KMS-11 (cell line): ENCODE data around the gene EPG5.
A peak's percentile ranks its signal among the peaks of the same experiment; 100 is the strongest.
"Not testable (repeated sequence)": the region's sequence is repeated elsewhere in the genome, so short reads cannot be mapped to it uniquely, and the experiment has no call there.

ENCODE experiments used
- H2AFZ ChIP-seq: fragments of 200-600 bp; sonication (generic); 2 replicates; pipeline ENCODE4 v1.6.1; 2016; ENCODE audit warnings: antibody characterized with exemption, mixed run types, low read depth
- H3K27ac ChIP-seq: fragments of 200-600 bp; sonication (generic); 2 replicates; pipeline ENCODE4 v1.6.1; 2016; ENCODE audit warnings: mild to moderate bottlenecking, mixed run types
- H3K27me3 ChIP-seq: fragments of 200-600 bp; sonication (generic); 2 replicates; pipeline ENCODE4 v1.6.1; 2017; ENCODE audit warnings: mild to moderate bottlenecking, low read depth, mixed run types, moderate library complexity; ENCODE audit not compliant: insufficient read depth
- H3K36me3 ChIP-seq: fragments of 200-600 bp; sonication (generic); 2 replicates; pipeline ENCODE4 v1.6.1; 2017; ENCODE audit warnings: mild to moderate bottlenecking, mixed run types; ENCODE audit not compliant: insufficient read depth
- H3K4me1 ChIP-seq: fragments of 200-600 bp; sonication (generic); 2 replicates; pipeline ENCODE4 v1.6.1; 2016; ENCODE audit warnings: mild to moderate bottlenecking, low read depth, mixed run types; ENCODE audit not compliant: poor library complexity, severe bottlenecking
- H3K4me2 ChIP-seq: fragments of 200-600 bp; sonication (generic); 2 replicates; pipeline ENCODE4 v1.7.0; 2016; ENCODE audit warnings: mild to moderate bottlenecking, mixed run types
- H3K4me3 ChIP-seq: fragments of 200-600 bp; sonication (generic); IDR thresholded peaks from 2 replicates; pipeline ENCODE4 v1.6.1; 2017; ENCODE audit warnings: low read depth, low read length, mixed read lengths; ENCODE audit not compliant: insufficient read depth
- H3K79me2 ChIP-seq: fragments of 200-600 bp; sonication (generic); 2 replicates; pipeline ENCODE4 v1.6.1; 2016; ENCODE audit warnings: low read depth, mixed run types; ENCODE audit not compliant: insufficient read depth
- H3K9ac ChIP-seq: fragments of 200-600 bp; sonication (generic); 2 replicates; pipeline ENCODE4 v1.6.1; 2016; ENCODE audit warnings: mild to moderate bottlenecking, mixed run types
- H4K20me1 ChIP-seq: fragments of 200-600 bp; sonication (generic); 2 replicates; pipeline ENCODE4 v1.6.1; 2016; ENCODE audit warnings: mild to moderate bottlenecking, mixed run types; ENCODE audit not compliant: insufficient read depth
- TF ChIP-seq, protein P1 (sequence below): fragments of 200-600 bp; sonication (generic); conservative IDR thresholded peaks from 2 replicates; pipeline ENCODE4 v1.6.1; 2017; ENCODE audit warnings: low read depth, mild to moderate bottlenecking, antibody characterized with exemption, low read length, moderate library complexity, mixed read lengths

EPG5 gene

DNA sequence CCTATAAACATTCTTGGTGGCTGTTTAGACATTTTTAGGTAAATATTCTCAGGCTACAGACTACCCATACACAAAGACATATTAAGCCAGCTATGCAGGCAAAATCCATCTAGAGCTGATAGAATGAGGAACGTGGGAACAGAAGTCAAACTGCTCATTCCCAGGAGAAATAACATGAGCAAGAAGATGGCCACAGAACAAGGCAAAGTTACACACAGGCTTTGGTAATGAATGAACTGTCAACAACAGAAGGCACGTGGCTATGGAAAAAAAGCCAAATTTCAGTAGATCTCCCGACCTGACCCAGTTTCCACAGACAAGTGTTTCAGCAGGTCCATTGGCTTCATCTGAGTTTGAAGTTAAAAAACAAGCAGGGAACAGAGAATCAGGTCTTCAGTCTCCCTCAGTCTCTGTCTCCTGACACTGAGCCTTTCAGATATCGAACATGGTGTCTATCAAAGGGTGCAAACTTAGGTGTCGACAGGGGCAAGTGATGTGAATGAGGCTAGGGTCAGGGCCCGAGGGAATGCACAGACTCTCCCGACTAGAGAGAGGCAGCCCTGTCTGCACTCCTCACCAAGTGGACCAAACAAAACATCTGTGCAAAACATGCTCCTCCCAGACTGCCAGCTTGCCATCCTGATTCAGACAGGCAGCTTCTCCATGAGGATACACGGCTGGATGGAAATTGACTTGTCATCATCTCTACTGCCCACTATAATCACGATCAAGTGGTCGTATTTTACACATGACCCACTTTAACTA, 115.8 kb downstream of the EPG5 start:
- Histone ChIP-seq H4K20me1 (no peaks in the 10 kb centered on the region), H3K27me3 (no peaks in the 10 kb centered on the region), H3K4me2 (no peak overlapping the region), H3K27ac (no peak overlapping the region), H3K4me3 (no peak overlapping the region), H2AFZ (no peak overlapping the region), H3K4me1 (no peaks in the 10 kb centered on the region), H3K36me3 (no peaks in the 10 kb centered on the region), H3K79me2 (no peaks in the 10 kb centered on the region), H3K9ac (no peak overlapping the region)
- TF ChIP-seq, protein P1, sequence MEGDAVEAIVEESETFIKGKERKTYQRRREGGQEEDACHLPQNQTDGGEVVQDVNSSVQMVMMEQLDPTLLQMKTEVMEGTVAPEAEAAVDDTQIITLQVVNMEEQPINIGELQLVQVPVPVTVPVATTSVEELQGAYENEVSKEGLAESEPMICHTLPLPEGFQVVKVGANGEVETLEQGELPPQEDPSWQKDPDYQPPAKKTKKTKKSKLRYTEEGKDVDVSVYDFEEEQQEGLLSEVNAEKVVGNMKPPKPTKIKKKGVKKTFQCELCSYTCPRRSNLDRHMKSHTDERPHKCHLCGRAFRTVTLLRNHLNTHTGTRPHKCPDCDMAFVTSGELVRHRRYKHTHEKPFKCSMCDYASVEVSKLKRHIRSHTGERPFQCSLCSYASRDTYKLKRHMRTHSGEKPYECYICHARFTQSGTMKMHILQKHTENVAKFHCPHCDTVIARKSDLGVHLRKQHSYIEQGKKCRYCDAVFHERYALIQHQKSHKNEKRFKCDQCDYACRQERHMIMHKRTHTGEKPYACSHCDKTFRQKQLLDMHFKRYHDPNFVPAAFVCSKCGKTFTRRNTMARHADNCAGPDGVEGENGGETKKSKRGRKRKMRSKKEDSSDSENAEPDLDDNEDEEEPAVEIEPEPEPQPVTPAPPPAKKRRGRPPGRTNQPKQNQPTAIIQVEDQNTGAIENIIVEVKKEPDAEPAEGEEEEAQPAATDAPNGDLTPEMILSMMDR, result no peak

DNA sequence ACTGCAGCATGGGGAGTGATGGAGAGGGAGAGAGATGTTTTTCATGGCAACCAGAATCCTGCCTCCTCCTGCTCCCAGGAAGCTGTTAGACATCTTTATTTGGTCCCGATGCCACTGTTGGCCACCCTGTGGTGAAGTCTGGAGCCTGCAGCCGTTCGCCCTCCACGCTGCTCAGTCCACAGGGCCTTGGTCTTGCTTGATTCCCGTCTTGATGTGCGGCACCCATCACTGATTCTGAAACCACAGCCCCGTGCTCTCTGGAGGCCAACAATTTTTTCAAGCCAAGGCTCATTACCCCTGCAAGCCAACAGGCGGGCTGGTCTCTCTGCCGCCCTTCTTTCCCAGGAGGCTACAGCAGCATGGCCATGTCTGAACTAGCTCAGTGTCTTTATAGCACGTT, 117.1 kb downstream of the EPG5 start:
- TF ChIP-seq, protein P1, result 0 out of 2 replicates have a peak, but pooled peaks have one; percentile 17
- H2AFZ ChIP-seq, result no peak overlapping the region

DNA sequence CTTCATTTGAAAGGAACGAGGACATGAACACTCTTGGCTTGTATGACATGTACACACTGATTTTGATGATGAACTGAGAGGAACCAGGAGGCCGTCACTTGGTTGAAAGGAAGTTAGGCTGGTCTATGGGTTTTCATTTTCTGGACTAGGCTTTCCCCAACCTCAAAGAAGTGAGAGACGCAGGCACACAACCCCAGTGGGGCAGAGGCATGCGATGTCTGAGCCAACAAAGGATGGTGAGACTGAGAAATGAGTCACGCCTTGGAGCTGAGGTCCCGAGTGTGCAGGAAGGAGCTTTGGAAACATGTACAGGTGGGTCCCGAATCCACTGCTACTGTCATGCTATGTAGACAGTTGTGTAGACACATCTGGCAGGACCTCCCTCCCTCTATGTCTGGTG, 117.6 kb downstream of the EPG5 start:
- TF ChIP-seq, protein P1, result no peak
- no peaks in the 10 kb centered on the region for H3K4me1 ChIP-seq
- H3K4me2 ChIP-seq, result no peak overlapping the region
- H3K4me3 ChIP-seq, result no peak overlapping the region
- no peaks in the 10 kb centered on the region for H4K20me1 ChIP-seq
- H3K27ac ChIP-seq, result no peak overlapping the region
- no peaks in the 10 kb centered on the region for H3K79me2 ChIP-seq
- H2AFZ ChIP-seq, result no peak overlapping the region
- no peaks in the 10 kb centered on the region for H3K36me3 ChIP-seq
- no peaks in the 10 kb centered on the region for H3K27me3 ChIP-seq
- no peak overlapping the region for H3K9ac ChIP-seq

More for the DNA sequence above, 117.1 kb downstream of the EPG5 start:
- H3K27me3 ChIP-seq, result no peaks in the 10 kb centered on the region
- H3K36me3 ChIP-seq, result no peaks in the 10 kb centered on the region
- H3K9ac ChIP-seq, result no peak overlapping the region
- no peaks in the 10 kb centered on the region for H3K79me2 ChIP-seq
- no peak overlapping the region for H3K4me3 ChIP-seq
- H4K20me1 ChIP-seq, result no peaks in the 10 kb centered on the region
- H3K4me1 ChIP-seq, result no peaks in the 10 kb centered on the region
- no peak overlapping the region for H3K27ac ChIP-seq
- H3K4me2 ChIP-seq, result no peak overlapping the region

DNA sequence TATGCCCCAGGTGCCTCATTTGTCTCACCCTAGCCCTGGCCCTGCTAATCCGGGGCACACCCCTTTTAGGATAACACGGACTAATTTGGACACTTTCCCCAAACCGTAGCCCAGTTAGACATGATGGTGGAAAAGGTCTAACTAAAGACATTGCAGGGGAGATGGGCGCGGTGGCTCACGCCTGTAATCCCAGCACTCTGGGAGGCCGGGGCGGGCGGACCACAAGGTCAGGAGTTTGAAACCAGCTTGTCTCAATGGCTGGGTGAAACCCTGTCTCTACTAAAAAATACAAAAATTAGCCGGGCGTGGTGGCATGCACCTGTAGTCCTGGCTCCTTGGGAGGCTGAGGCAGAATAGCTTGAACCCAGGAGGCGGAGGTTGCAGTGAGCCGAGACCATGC, 118.5 kb downstream of the EPG5 start:
- not testable (repeated sequence) for H3K27me3 ChIP-seq, H2AFZ ChIP-seq, H3K79me2 ChIP-seq, H4K20me1 ChIP-seq, H3K36me3 ChIP-seq, H3K4me1 ChIP-seq, H3K4me2 ChIP-seq, H3K9ac ChIP-seq, H3K27ac ChIP-seq, H3K4me3 ChIP-seq

DNA sequence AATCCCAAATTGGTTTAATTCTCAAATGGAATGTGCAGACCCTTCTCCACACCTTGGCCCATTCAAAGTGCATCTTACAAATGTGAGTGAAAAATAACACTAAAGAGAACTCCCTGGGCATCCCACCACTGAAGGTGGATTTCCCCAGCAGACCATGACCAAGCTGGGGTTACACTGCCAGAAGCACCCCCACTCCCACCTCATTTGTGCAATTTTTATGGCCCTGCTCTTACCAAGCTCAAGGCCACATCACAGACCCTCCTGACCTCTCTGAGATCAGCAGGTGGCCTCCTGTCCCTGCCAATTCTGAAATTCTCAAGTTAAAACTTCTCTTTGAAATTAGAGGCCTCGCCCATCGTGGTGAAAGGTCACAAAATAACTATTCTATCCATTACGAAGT, 120.0 kb downstream of the EPG5 start:
- H3K4me1 ChIP-seq, result no peaks in the 10 kb centered on the region
- no peaks in the 10 kb centered on the region for H3K79me2 ChIP-seq
- no peak overlapping the region for H3K4me3 ChIP-seq
- H3K9ac ChIP-seq, result no peak overlapping the region
- no peak overlapping the region for H3K4me2 ChIP-seq
- H4K20me1 ChIP-seq, result no peaks in the 10 kb centered on the region
- TF ChIP-seq, protein P1, result no peak
- no peak overlapping the region for H2AFZ ChIP-seq
- H3K27ac ChIP-seq, result no peak overlapping the region
- H3K27me3 ChIP-seq, result no peaks in the 10 kb centered on the region
- no peaks in the 10 kb centered on the region for H3K36me3 ChIP-seq
